ENCODE data around the gene SEC14L5.

DNA sequence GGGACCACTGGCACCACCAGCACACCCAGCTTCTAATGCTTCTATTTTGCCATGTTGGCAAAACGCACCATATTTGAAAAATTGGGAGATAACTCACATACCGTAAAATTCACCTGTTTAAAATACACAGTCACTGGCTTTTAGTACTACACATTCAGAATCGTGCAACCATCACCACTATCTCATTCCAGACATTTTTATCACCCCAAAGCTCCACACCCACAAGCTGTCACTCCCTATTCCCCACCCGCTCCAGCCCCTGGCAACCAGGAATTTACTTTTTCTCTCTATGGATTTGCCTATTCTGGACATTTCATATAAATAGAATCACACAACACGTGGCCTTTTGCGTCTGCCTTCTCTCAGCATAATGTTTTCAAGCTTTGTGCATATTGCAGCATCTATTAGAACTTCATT lies 46.2 kb upstream of the SEC14L5 start:
- no peak for TF ChIP-seq POLR2A (IDR thresholded peaks at IDR 0.05; ENCODE audit: low read length)
- no peak for TF ChIP-seq GATA1 (IDR thresholded peaks at IDR 0.05; ENCODE audit: low read depth, low read length)
